ENCODE results near the gene NUP214.

DNA sequence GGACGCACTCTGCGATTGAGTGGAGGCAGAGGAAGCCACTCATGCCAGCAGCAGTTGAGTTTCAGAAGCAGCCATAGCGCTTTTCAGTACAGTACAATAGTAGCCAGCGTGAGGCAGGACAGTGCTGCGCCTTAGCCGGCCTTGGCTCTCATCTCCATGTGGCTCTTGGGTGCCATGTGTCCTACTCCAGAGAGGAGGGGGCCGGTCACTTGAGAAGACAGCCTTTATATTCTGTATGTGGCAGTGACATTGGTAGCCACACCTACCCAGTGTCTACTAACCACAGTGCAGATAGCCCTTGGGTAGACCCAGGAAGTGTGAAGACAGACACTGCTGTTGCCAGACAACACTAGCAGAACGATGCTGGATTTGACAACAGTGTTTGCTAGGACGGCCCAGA lies 108.6 kb downstream of the NUP214 start:
- TF ChIP-seq SP3 (tag by site-specific recombination; IDR thresholded peaks at IDR 0.05) (no peak), PBX3 (CRISPR knock-in tag; IDR thresholded peaks at IDR 0.05) (no peak), ZNF302 (tag by site-specific recombination; IDR thresholded peaks at IDR 0.05; ENCODE audit: low read depth) (no peak), RBAK (tag by site-specific recombination; IDR thresholded peaks at IDR 0.05) (no peak), ZNF791 (tag by site-specific recombination; IDR thresholded peaks at IDR 0.05) (no peak), ZBTB17 (tag by site-specific recombination; IDR thresholded peaks at IDR 0.05) (peak; percentile 35; the same call in 1 of the 2 replicates), ZNF585B (tag by site-specific recombination; IDR thresholded peaks at IDR 0.05) (no peak), ZNF48 (tag by site-specific recombination; IDR thresholded peaks at IDR 0.05) (no peak)
- TF ChIP-seq, protein P1, sequence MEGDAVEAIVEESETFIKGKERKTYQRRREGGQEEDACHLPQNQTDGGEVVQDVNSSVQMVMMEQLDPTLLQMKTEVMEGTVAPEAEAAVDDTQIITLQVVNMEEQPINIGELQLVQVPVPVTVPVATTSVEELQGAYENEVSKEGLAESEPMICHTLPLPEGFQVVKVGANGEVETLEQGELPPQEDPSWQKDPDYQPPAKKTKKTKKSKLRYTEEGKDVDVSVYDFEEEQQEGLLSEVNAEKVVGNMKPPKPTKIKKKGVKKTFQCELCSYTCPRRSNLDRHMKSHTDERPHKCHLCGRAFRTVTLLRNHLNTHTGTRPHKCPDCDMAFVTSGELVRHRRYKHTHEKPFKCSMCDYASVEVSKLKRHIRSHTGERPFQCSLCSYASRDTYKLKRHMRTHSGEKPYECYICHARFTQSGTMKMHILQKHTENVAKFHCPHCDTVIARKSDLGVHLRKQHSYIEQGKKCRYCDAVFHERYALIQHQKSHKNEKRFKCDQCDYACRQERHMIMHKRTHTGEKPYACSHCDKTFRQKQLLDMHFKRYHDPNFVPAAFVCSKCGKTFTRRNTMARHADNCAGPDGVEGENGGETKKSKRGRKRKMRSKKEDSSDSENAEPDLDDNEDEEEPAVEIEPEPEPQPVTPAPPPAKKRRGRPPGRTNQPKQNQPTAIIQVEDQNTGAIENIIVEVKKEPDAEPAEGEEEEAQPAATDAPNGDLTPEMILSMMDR (tag by site-specific recombination; IDR thresholded peaks at IDR 0.05): no peak
- TF ChIP-seq, protein P2, sequence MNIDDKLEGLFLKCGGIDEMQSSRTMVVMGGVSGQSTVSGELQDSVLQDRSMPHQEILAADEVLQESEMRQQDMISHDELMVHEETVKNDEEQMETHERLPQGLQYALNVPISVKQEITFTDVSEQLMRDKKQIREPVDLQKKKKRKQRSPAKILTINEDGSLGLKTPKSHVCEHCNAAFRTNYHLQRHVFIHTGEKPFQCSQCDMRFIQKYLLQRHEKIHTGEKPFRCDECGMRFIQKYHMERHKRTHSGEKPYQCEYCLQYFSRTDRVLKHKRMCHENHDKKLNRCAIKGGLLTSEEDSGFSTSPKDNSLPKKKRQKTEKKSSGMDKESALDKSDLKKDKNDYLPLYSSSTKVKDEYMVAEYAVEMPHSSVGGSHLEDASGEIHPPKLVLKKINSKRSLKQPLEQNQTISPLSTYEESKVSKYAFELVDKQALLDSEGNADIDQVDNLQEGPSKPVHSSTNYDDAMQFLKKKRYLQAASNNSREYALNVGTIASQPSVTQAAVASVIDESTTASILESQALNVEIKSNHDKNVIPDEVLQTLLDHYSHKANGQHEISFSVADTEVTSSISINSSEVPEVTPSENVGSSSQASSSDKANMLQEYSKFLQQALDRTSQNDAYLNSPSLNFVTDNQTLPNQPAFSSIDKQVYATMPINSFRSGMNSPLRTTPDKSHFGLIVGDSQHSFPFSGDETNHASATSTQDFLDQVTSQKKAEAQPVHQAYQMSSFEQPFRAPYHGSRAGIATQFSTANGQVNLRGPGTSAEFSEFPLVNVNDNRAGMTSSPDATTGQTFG (tag by site-specific recombination; IDR thresholded peaks at IDR 0.05; ENCODE audit: borderline replicate concordance): no peak
